NB4 (cell line): Measurements from ENCODE around the gene OS9.

Source experiments
- CTCF ChIP-seq: IDR thresholded peaks from one replicate; pipeline ENCODE4 v1.5.1; 2012; ENCODE audit warnings: low read depth, low read length
- MYC ChIP-seq: IDR thresholded peaks from 2 replicates; pipeline ENCODE4 v1.6.1; 2011; ENCODE audit warnings: low read depth, low read length
- POLR2A ChIP-seq: IDR thresholded peaks from 2 replicates; pipeline ENCODE4 v1.6.1; 2011; ENCODE audit warnings: mild to moderate bottlenecking; ENCODE audit not compliant: insufficient read length; ENCODE audit errors: extremely low read depth
- TF ChIP-seq, protein P1 (sequence below): IDR thresholded peaks from 2 replicates; pipeline ENCODE4 v1.6.1; 2011; ENCODE audit warnings: low read depth, low read length

- TF ChIP-seq CTCF (no peak), POLR2A (no peak), MYC (no peak)
- TF ChIP-seq, protein P1, sequence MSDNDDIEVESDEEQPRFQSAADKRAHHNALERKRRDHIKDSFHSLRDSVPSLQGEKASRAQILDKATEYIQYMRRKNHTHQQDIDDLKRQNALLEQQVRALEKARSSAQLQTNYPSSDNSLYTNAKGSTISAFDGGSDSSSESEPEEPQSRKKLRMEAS: no peak
These were observed 70.7 kb downstream of the OS9 start for GRCh38 chr12:57764662-57765002.
